Endodermal cell (in vitro differentiated cells): ENCODE results near the gene PAF1. TPM values are rescaled to one million over a fixed set of nuclear protein-coding genes. Genes with fewer than 3 reads are reported as not detected.
A peak's percentile ranks its signal among the peaks of the same experiment; 100 is the strongest.

Source experiments
- DNase-seq: peaks from one replicate; pipeline ENCODE4 v3.0.0-alpha.2; 2017
- H3K27ac ChIP-seq: 2 replicates; pipeline ENCODE4 v1.5.1; 2013; ENCODE audit warnings: mild to moderate bottlenecking, low read depth, low read length, moderate library complexity
- H3K27me3 ChIP-seq: 2 replicates; pipeline ENCODE4 v1.6.1; 2013; ENCODE audit warnings: mild to moderate bottlenecking, low read length, moderate library complexity; ENCODE audit not compliant: insufficient read depth, control insufficient read depth, poor library complexity, severe bottlenecking
- H3K36me3 ChIP-seq: 2 replicates; pipeline ENCODE4 v1.7.0; 2013; ENCODE audit warnings: mild to moderate bottlenecking, low read length, moderate library complexity; ENCODE audit not compliant: control insufficient read depth, insufficient read depth
- H3K4me1 ChIP-seq: one replicate; pipeline ENCODE4 v1.7.0; 2013; ENCODE audit warnings: low read length; ENCODE audit not compliant: control insufficient read depth, insufficient read depth
- H3K4me3 ChIP-seq: 2 replicates; pipeline ENCODE4 v1.5.1; 2013; ENCODE audit warnings: mild to moderate bottlenecking, low read length, moderate library complexity
- H3K9ac ChIP-seq: 2 replicates; pipeline ENCODE4 v1.6.1; 2013; ENCODE audit warnings: mild to moderate bottlenecking, low read length, moderate library complexity; ENCODE audit not compliant: poor library complexity, severe bottlenecking; ENCODE audit errors: extremely low read depth
- H3K9me3 ChIP-seq: 2 replicates; pipeline ENCODE4 v1.6.1; 2013; ENCODE audit warnings: mild to moderate bottlenecking, low read length, moderate library complexity; ENCODE audit not compliant: control insufficient read depth
- H3K27ac Mint-ChIP-seq: 2 replicates; pipeline ENCODE4 v1.8.0; 2020; ENCODE audit warnings: mixed read lengths
- H3K27me3 Mint-ChIP-seq: 2 replicates; pipeline ENCODE4 v1.8.0; 2021; ENCODE audit warnings: mild to moderate bottlenecking, mixed read lengths; ENCODE audit not compliant: insufficient read depth
- H3K36me3 Mint-ChIP-seq: 2 replicates; pipeline ENCODE4 v1.8.0; 2020; ENCODE audit warnings: low read depth, mixed read lengths
- H3K4me1 Mint-ChIP-seq: 2 replicates; pipeline ENCODE4 v1.8.0; 2020; ENCODE audit warnings: mixed read lengths
- H3K4me3 Mint-ChIP-seq: 2 replicates; pipeline ENCODE4 v1.8.0; 2020; ENCODE audit warnings: mild to moderate bottlenecking, moderate library complexity, mixed read lengths
- H3K9me3 Mint-ChIP-seq: 2 replicates; pipeline ENCODE4 v1.8.0; 2020; ENCODE audit warnings: mild to moderate bottlenecking, mixed read lengths
- CTCF ChIP-seq: fragments of 200-600 bp; sonication (generic); conservative IDR thresholded peaks from 2 replicates; pipeline ENCODE4 v1.5.0; 2021; ENCODE audit warnings: antibody characterized with exemption, mild to moderate bottlenecking
- WGBS, 2 experiments: methylation state at CpG; one replicate each; pipeline versions ENCODE4 v1.1.5 to v1.1.7; 2013; ENCODE audit warnings: missing lambda C conversion rate in 2 of 2, mixed read lengths in 1 of 2; ENCODE audit not compliant: insufficient coverage in 1 of 2, insufficient read length in 1 of 2; 5-methylcytosine and 5-hydroxymethylcytosine counted together
- total RNA-seq, 2 donors: library from RNA; stranded (reverse); fragmentation: NEBNext Ultra II Directional in 1 of 2; extraction: Animal tissue kit (Norgen Biotek cat#: 25700) in 1 of 2; gene quantifications; 2 replicates in 1 of 2; 3 replicates in 1 of 2; pipeline ENCODE4 v1.2.1, GENCODE V29; 2021

PAF1 gene
- total RNA-seq, 2 donors from 2014 or later: 28.4 to 28.8 TPM

GRCh38 chr19:39347332-39348164 lies 43.4 kb downstream of the PAF1 start:
- Mint-ChIP-seq H3K4me3 (no peak overlapping the region), H3K27me3 (no peaks in the 10 kb centered on the region), H3K4me1 (peaks cover 45% of the 10 kb centered on the region), H3K36me3 (peaks cover 39% of the 10 kb centered on the region), H3K9me3 (no peaks in the 10 kb centered on the region), H3K27ac (no peak overlapping the region)
- DNase-seq: no peak
- H3K36me3 ChIP-seq: peaks cover 64% of the 10 kb centered on the region
- H3K9me3 ChIP-seq: no peaks in the 10 kb centered on the region
- no peak overlapping the region for H3K9ac ChIP-seq
- H3K27me3 ChIP-seq: no peaks in the 10 kb centered on the region
- no peak for TF ChIP-seq CTCF
- H3K4me1 ChIP-seq: peaks cover 8% of the 10 kb centered on the region
- H3K27ac ChIP-seq: no peak overlapping the region
- 95 to 100% methylated on average over 4 of the region's 4 CpGs for WGBS, 2 experiments
- H3K4me3 ChIP-seq: peak overlapping the region; percentile 19

- WGBS, 2 experiments: 82 to 100% methylated on average over 1 of the region's 1 CpG
- peaks cover 49% of the 10 kb centered on the region for H3K4me1 Mint-ChIP-seq
- H3K27ac Mint-ChIP-seq: no peak overlapping the region
- no peak overlapping the region for H3K27ac ChIP-seq
- H3K9me3 Mint-ChIP-seq: no peaks in the 10 kb centered on the region
- H3K27me3 ChIP-seq: no peaks in the 10 kb centered on the region
- no peak overlapping the region for H3K4me3 Mint-ChIP-seq
- TF ChIP-seq CTCF: peak; percentile 34
- H3K9ac ChIP-seq: no peak overlapping the region
- peaks cover 5% of the 10 kb centered on the region for H3K4me1 ChIP-seq
- peaks cover 23% of the 10 kb centered on the region for H3K36me3 Mint-ChIP-seq
- H3K27me3 Mint-ChIP-seq: no peaks in the 10 kb centered on the region
- no peak overlapping the region for H3K4me3 ChIP-seq
- H3K36me3 ChIP-seq: peaks cover 49% of the 10 kb centered on the region
- DNase-seq: no peak
- no peaks in the 10 kb centered on the region for H3K9me3 ChIP-seq
Observed at GRCh38 chr19:39345956-39346355, 45.0 kb downstream of the PAF1 start.

- no peak overlapping the region for H3K27ac ChIP-seq
- peak overlapping the region; percentile 90 for H3K9ac ChIP-seq
- peak overlapping the region; percentile 91 for H3K4me3 Mint-ChIP-seq
- H3K27ac Mint-ChIP-seq: peak overlapping the region; percentile 95
- H3K27me3 Mint-ChIP-seq: peaks cover 7% of the 10 kb centered on the region
- peaks cover 25% of the 10 kb centered on the region for H3K36me3 ChIP-seq
- H3K4me1 Mint-ChIP-seq: peaks cover 52% of the 10 kb centered on the region
- no peaks in the 10 kb centered on the region for H3K9me3 ChIP-seq
- H3K9me3 Mint-ChIP-seq: no peaks in the 10 kb centered on the region
- TF ChIP-seq CTCF: no peak
- peaks cover 4% of the 10 kb centered on the region for H3K36me3 Mint-ChIP-seq
- H3K4me3 ChIP-seq: peak overlapping the region; percentile 92
- no peaks in the 10 kb centered on the region for H3K27me3 ChIP-seq
- WGBS, 2 experiments: 1 to 3% methylated on average over 20 to 51 of the region's 51 CpGs
- no peak for DNase-seq
- peaks cover 8% of the 10 kb centered on the region for H3K4me1 ChIP-seq
Observed at GRCh38 chr19:39342647-39343305, 48.1 kb downstream of the PAF1 start.
